GM23338 (cell line): ENCODE data around the gene JAG2.

Source experiments
- EZH2 ChIP-seq: fragments of 200-600 bp; sonication (generic); IDR thresholded peaks from one replicate; pipeline ENCODE4 v1.8.0; 2017; ENCODE audit warnings: antibody characterized with exemption, mild to moderate bottlenecking, low read depth; ENCODE audit not compliant: unreplicated experiment
- POLR2AphosphoS5 ChIP-seq: IDR thresholded peaks from 2 replicates; pipeline ENCODE4 v1.6.1; 2016; ENCODE audit warnings: antibody characterized with exemption, low read depth
- TF ChIP-seq, protein P1 (sequence below), 2 experiments: fragments of 200-600 bp in 1 of 2; sonication (generic) in 1 of 2; conservative IDR thresholded peaks; 2 replicates each; pipeline versions ENCODE4 v1.5.1 to v1.6.1; 2016 to 2017; ENCODE audit warnings: antibody characterized with exemption in 2 of 2, low read depth in 2 of 2, mild to moderate bottlenecking in 2 of 2, moderate library complexity in 1 of 2

DNA sequence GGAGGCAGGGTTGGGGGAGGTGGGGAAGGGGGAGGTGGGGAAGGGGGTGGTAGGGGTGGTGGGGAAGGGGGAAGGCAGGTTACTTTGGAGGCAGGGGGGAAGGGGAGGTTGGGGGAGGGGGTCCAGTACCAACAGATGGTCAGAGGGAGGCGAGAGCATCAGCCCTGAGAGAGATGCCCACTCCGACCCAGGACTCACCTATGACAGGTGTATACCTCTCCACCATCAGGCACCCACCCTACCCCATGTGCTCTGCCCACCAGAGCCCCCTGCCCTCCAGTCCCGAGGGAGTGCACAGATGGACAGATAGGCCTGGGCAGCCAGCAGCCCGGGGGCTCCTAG, 18.6 kb downstream of the JAG2 start:
- TF ChIP-seq, protein P1, sequence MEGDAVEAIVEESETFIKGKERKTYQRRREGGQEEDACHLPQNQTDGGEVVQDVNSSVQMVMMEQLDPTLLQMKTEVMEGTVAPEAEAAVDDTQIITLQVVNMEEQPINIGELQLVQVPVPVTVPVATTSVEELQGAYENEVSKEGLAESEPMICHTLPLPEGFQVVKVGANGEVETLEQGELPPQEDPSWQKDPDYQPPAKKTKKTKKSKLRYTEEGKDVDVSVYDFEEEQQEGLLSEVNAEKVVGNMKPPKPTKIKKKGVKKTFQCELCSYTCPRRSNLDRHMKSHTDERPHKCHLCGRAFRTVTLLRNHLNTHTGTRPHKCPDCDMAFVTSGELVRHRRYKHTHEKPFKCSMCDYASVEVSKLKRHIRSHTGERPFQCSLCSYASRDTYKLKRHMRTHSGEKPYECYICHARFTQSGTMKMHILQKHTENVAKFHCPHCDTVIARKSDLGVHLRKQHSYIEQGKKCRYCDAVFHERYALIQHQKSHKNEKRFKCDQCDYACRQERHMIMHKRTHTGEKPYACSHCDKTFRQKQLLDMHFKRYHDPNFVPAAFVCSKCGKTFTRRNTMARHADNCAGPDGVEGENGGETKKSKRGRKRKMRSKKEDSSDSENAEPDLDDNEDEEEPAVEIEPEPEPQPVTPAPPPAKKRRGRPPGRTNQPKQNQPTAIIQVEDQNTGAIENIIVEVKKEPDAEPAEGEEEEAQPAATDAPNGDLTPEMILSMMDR (conservative IDR thresholded peaks at IDR 0.05; ENCODE audit: low read depth in 2 of 2) = no peak
- TF ChIP-seq EZH2 (no peak), POLR2AphosphoS5 (no peak)
